HFFc6 (cell line): ENCODE measurements around the gene MADD. TPM values are rescaled to one million over a fixed set of nuclear protein-coding genes. Genes with fewer than 3 reads are reported as not detected.

ENCODE experiments used
- DNase-seq: peaks from one replicate; pipeline ENCODE4 v3.0.0-alpha.2; 2018
- H3K27ac Mint-ChIP-seq: 2 replicates; pipeline ENCODE4 v1.8.0; 2020; ENCODE audit warnings: mild to moderate bottlenecking, mixed read lengths
- H3K27me3 Mint-ChIP-seq: 2 replicates; pipeline ENCODE4 v1.8.0; 2021; ENCODE audit warnings: mild to moderate bottlenecking, moderate library complexity, mixed read lengths; ENCODE audit not compliant: insufficient read depth
- H3K36me3 Mint-ChIP-seq: 2 replicates; pipeline ENCODE4 v1.8.0; 2021; ENCODE audit warnings: low read depth, mixed read lengths
- H3K4me1 Mint-ChIP-seq: 2 replicates; pipeline ENCODE4 v1.8.0; 2020; ENCODE audit warnings: low read depth, mixed read lengths
- H3K4me3 Mint-ChIP-seq: 2 replicates; pipeline ENCODE4 v1.8.0; 2020; ENCODE audit warnings: mild to moderate bottlenecking, moderate library complexity, mixed read lengths
- H3K9me3 Mint-ChIP-seq: 2 replicates; pipeline ENCODE4 v1.8.0; 2020; ENCODE audit warnings: mild to moderate bottlenecking, mixed read lengths
- CTCF ChIP-seq: fragments of 200-600 bp; sonication (generic); IDR thresholded peaks from 2 replicates; pipeline ENCODE4 v1.5.0; 2021; ENCODE audit warnings: antibody characterized with exemption, mild to moderate bottlenecking
- total RNA-seq, 6 experiments: library from RNA; stranded (reverse); fragmentation: NEBNext Ultra II Directional; extraction: Animal tissue kit (Norgen Biotek cat#: 25700); gene quantifications; 2 replicates in 1 of 6; 3 replicates in 5 of 6; pipeline ENCODE4 v1.2.3, GENCODE V29; 2021

Gene MADD
- total RNA-seq, 6 experiments from 2014 or later: 22.4 to 30.5 (median 25.2) TPM

GRCh38 chr11:47337229-47337924 is 67.4 kb downstream of the MADD start:
- Mint-ChIP-seq H3K4me3 (no peak overlapping the region), H3K27me3 (peaks cover 15% of the 10 kb centered on the region), H3K4me1 (no peaks in the 10 kb centered on the region), H3K9me3 (no peaks in the 10 kb centered on the region), H3K36me3 (no peaks in the 10 kb centered on the region), H3K27ac (no peak overlapping the region)
- DNase-seq: no peak
- no peak for TF ChIP-seq CTCF

DNA sequence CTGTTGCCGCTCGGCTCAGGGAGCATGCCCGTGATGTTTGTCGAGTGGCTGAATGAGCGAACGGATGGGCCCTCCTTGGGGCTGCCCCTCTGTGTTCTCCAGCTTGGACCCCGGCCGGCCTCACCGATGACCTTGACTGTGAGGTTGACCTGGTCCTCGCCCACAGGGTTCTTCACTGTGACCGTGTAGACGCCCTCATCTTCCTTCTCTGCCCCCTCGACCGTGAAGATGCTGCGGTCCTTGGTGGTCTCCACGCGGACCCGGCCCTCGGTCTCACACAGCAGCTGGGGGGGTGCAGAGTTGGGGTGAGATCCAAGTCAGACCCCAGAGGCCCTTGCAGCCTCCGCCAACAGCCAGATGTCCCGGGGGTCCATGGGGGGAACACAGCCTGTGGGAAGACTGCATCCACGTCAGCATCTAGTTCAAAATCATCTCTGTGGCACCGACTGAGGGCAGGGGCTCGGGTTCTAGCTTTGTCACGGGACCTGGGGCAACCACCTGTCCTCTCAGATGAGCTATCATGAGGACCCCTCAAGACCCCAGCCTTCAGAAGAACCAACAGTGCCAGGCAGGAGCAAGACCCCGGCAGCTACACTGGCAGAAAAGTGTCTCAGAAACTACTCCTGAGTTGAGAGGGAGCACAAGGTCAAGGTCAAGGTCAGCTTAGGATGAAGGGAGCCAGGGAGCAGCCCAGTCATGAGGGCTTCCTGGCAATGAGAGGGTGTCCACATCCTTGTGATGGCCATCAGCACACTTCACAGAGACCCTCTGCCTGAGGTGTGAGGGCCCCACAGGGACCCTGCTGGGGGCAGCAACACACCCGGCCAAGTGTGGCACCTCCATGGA is 68.7 kb downstream of the MADD start:
- TF ChIP-seq CTCF: no peak
- Mint-ChIP-seq H3K4me1 (no peaks in the 10 kb centered on the region), H3K36me3 (no peaks in the 10 kb centered on the region), H3K27ac (no peak overlapping the region), H3K4me3 (no peak overlapping the region), H3K27me3 (peaks cover 15% of the 10 kb centered on the region), H3K9me3 (no peaks in the 10 kb centered on the region)
- DNase-seq: no peak

- H3K27ac Mint-ChIP-seq: no peak overlapping the region
- no peak for TF ChIP-seq CTCF
- DNase-seq: no peak
- peaks cover 17% of the 10 kb centered on the region for H3K27me3 Mint-ChIP-seq
- H3K36me3 Mint-ChIP-seq: no peaks in the 10 kb centered on the region
- H3K9me3 Mint-ChIP-seq: no peaks in the 10 kb centered on the region
- H3K4me3 Mint-ChIP-seq: no peak overlapping the region
- no peaks in the 10 kb centered on the region for H3K4me1 Mint-ChIP-seq
Measured at GRCh38 chr11:47340010-47340409, 70.1 kb downstream of the MADD start.

- peaks cover 22% of the 10 kb centered on the region for H3K27me3 Mint-ChIP-seq
- no peaks in the 10 kb centered on the region for H3K4me1 Mint-ChIP-seq
- no peak overlapping the region for H3K4me3 Mint-ChIP-seq
- no peak overlapping the region for H3K27ac Mint-ChIP-seq
- no peak for TF ChIP-seq CTCF
- H3K36me3 Mint-ChIP-seq: no peaks in the 10 kb centered on the region
- no peak for DNase-seq
- H3K9me3 Mint-ChIP-seq: no peaks in the 10 kb centered on the region
Measured at GRCh38 chr11:47340980-47341775, 71.2 kb downstream of the MADD start.

GRCh38 chr11:47342036-47342803 is 72.3 kb downstream of the MADD start:
- no peak for DNase-seq
- Mint-ChIP-seq H3K4me1 (no peaks in the 10 kb centered on the region), H3K9me3 (no peaks in the 10 kb centered on the region), H3K36me3 (no peaks in the 10 kb centered on the region), H3K27me3 (peaks cover 19% of the 10 kb centered on the region), H3K27ac (no peak overlapping the region), H3K4me3 (no peak overlapping the region)
- TF ChIP-seq CTCF: no peak
